H1 (cell line): ENCODE measurements around the gene PCNA. TPM values are rescaled to one million over a fixed set of nuclear protein-coding genes. Genes with fewer than 3 reads are reported as not detected.

Source experiments
- CTCF ChIA-PET: fragments of 300-600 bp; sonication (Branson Sonifier 250); formaldehyde crosslinking; loops from one replicate; lab custom pipeline; 2021; ENCODE audit not compliant: partially characterized antibody; lab: Charles Lee
- POLR2A ChIA-PET: fragments of 300-600 bp; sonication (Branson Sonifier 250); formaldehyde crosslinking; loops from one replicate; lab custom pipeline; 2021; ENCODE audit warnings: inconsistent platforms; ENCODE audit not compliant: partially characterized antibody; lab: Charles Lee
- DNase-seq, 2 experiments: peaks; one replicate each; pipeline versions ENCODE4 v3.0.0 to v3.0.0-alpha.2; 2010 to 2022; ENCODE audit warnings: low spot score in 2 of 2, low read depth in 1 of 2, mixed read lengths in 1 of 2
- FAIRE-seq: peaks from 2 replicates; lab custom pipeline; 2011; peaks lifted over from hg19 to GRCh38; lab: Jason Lieb, UNC
- H2AFZ ChIP-seq: 2 replicates; pipeline ENCODE4 v1.8.1; 2012; ENCODE audit warnings: low read length, inconsistent platforms
- H2AK5ac ChIP-seq: 2 replicates; pipeline ENCODE4 v1.6.1; 2013; ENCODE audit warnings: low read depth, low read length
- H2BK120ac ChIP-seq: replicated peaks from 2 replicates; pipeline ENCODE3; 2013; ENCODE audit warnings: low read depth, low read length, inconsistent platforms
- H2BK12ac ChIP-seq: 2 replicates; pipeline ENCODE4 v1.6.1; 2013; ENCODE audit warnings: low read depth, low read length
- H2BK15ac ChIP-seq: 2 replicates; pipeline ENCODE4 v1.6.1; 2013; ENCODE audit warnings: low read length
- H2BK20ac ChIP-seq: 2 replicates; pipeline ENCODE4 v1.6.1; 2013; ENCODE audit warnings: low read length
- H2BK5ac ChIP-seq: 2 replicates; pipeline ENCODE4 v1.6.1; 2013; ENCODE audit warnings: low read depth, low read length
- H3K14ac ChIP-seq: 2 replicates; pipeline ENCODE4 v1.6.1; 2013; ENCODE audit warnings: inconsistent platforms; ENCODE audit not compliant: insufficient read length
- H3K18ac ChIP-seq: 2 replicates; pipeline ENCODE4 v1.6.1; 2013; ENCODE audit warnings: low read length; ENCODE audit errors: extremely low read depth
- H3K23ac ChIP-seq: 2 replicates; pipeline ENCODE4 v1.6.1; 2013; ENCODE audit warnings: inconsistent platforms; ENCODE audit not compliant: insufficient read length
- H3K23me2 ChIP-seq: 2 replicates; pipeline ENCODE4 v1.6.1; 2013; ENCODE audit warnings: low read depth, low read length
- H3K27ac ChIP-seq: 2 replicates; pipeline ENCODE4 v1.6.1; 2011; ENCODE audit warnings: low read depth, low read length, inconsistent platforms
- H3K27me3 ChIP-seq, 4 experiments: replicated peaks in 1 of 4; 1 replicate in 1 of 4; 2 replicates in 3 of 4; pipeline versions ENCODE4 v1.6.1 to v1.8.1; 2011 to 2013; ENCODE audit warnings: low read length in 3 of 4, mild to moderate bottlenecking in 3 of 4, inconsistent platforms in 2 of 4, mixed read lengths in 2 of 4, moderate library complexity in 1 of 4; ENCODE audit not compliant: control insufficient read depth in 3 of 4, insufficient read depth in 3 of 4; ENCODE audit errors: extremely low read depth in 1 of 4
- H3K36me3 ChIP-seq, 4 experiments: 2 replicates each; pipeline versions ENCODE4 v1.6.1 to v1.8.1; 2011 to 2013; ENCODE audit warnings: mild to moderate bottlenecking in 4 of 4, low read length in 3 of 4, moderate library complexity in 2 of 4, control low read depth in 1 of 4, inconsistent platforms in 1 of 4; ENCODE audit not compliant: insufficient read depth in 4 of 4, control insufficient read depth in 2 of 4
- H3K4ac ChIP-seq: replicated peaks from 2 replicates; pipeline ENCODE3; 2013; ENCODE audit warnings: low read length, low read depth, mixed read lengths, inconsistent platforms; ENCODE audit not compliant: insufficient read length
- H3K4me1 ChIP-seq, 4 experiments: replicated peaks in 1 of 4; 1 replicate in 1 of 4; 2 replicates in 3 of 4; pipeline versions ENCODE4 v1.6.1 to v1.8.1; 2011 to 2013; ENCODE audit warnings: low read length in 3 of 4, inconsistent platforms in 2 of 4, mixed read lengths in 1 of 4; ENCODE audit not compliant: insufficient read depth in 4 of 4, control insufficient read depth in 3 of 4
- H3K4me2 ChIP-seq, 2 experiments: 2 replicates each; pipeline versions ENCODE4 v1.6.1 to v1.8.1; 2011 to 2013; ENCODE audit warnings: low read depth in 2 of 2, low read length in 2 of 2, control low read depth in 1 of 2, inconsistent platforms in 1 of 2, mild to moderate bottlenecking in 1 of 2; ENCODE audit not compliant: insufficient read depth in 1 of 2
- H3K4me3 ChIP-seq, 4 experiments: fragments of 200-600, 300-600 bp in 1 of 4; sonication (generic), shearing (Covaris generic), sonication (Bioruptor Twin) in 1 of 4; 2 replicates each; pipeline versions ENCODE4 v1.5.1 to v1.8.1; 2011 to 2016; ENCODE audit warnings: low read length in 4 of 4, low read depth in 3 of 4, control low read depth in 2 of 4, inconsistent platforms in 2 of 4, mild to moderate bottlenecking in 2 of 4, mixed read lengths in 1 of 4, moderate library complexity in 1 of 4; ENCODE audit not compliant: insufficient read depth in 2 of 4; ENCODE audit errors: extremely low read depth in 1 of 4
- H3K56ac ChIP-seq: replicated peaks from 2 replicates; pipeline ENCODE3; 2013; ENCODE audit warnings: low read depth, mild to moderate bottlenecking, mixed read lengths, low read length, inconsistent platforms; ENCODE audit not compliant: insufficient read length
- H3K79me1 ChIP-seq: 2 replicates; pipeline ENCODE4 v1.6.1; 2013; ENCODE audit warnings: low read depth, low read length, control low read depth
- H3K79me2 ChIP-seq, 2 experiments: 2 replicates each; pipeline versions ENCODE4 v1.6.1 to v1.8.1; 2012 to 2013; ENCODE audit warnings: low read length in 2 of 2, mild to moderate bottlenecking in 2 of 2, inconsistent platforms in 1 of 2; ENCODE audit not compliant: insufficient read depth in 2 of 2, control insufficient read depth in 1 of 2
- H3K9ac ChIP-seq, 4 experiments: replicated peaks in 1 of 4; 1 replicate in 1 of 4; 2 replicates in 3 of 4; pipeline versions ENCODE4 v1.6.1 to v1.8.1; 2011 to 2013; ENCODE audit warnings: low read depth in 3 of 4, low read length in 3 of 4, control low read depth in 2 of 4, mild to moderate bottlenecking in 2 of 4, moderate library complexity in 2 of 4, inconsistent platforms in 1 of 4; ENCODE audit errors: extremely low read depth in 1 of 4
- H3K9me3 ChIP-seq, 2 experiments: 2 replicates each; pipeline versions ENCODE4 v1.6.1 to v1.8.1; 2012 to 2013; ENCODE audit warnings: mild to moderate bottlenecking in 2 of 2, moderate library complexity in 2 of 2, control low read depth in 1 of 2, inconsistent platforms in 1 of 2, low read depth in 1 of 2, low read length in 1 of 2, mixed read lengths in 1 of 2; ENCODE audit not compliant: insufficient read depth in 2 of 2
- H4K20me1 ChIP-seq, 2 experiments: replicated peaks in 1 of 2; 2 replicates each; pipeline versions ENCODE3 to v1.8.1; 2011 to 2013; ENCODE audit warnings: inconsistent platforms in 2 of 2, low read length in 2 of 2, mild to moderate bottlenecking in 1 of 2; ENCODE audit not compliant: insufficient read depth in 2 of 2, control insufficient read depth in 1 of 2
- H4K5ac ChIP-seq: 2 replicates; pipeline ENCODE4 v1.6.1; 2013; ENCODE audit warnings: low read length, low read depth, mixed read lengths, inconsistent platforms; ENCODE audit not compliant: insufficient read length
- H4K8ac ChIP-seq: 2 replicates; pipeline ENCODE4 v1.8.0; 2013; ENCODE audit warnings: mild to moderate bottlenecking, moderate library complexity, low read length, inconsistent platforms; ENCODE audit not compliant: insufficient read depth; ENCODE audit errors: extremely low read depth
- H4K91ac ChIP-seq: replicated peaks from 2 replicates; pipeline ENCODE3; 2013; ENCODE audit warnings: low read length, mixed read lengths, inconsistent platforms; ENCODE audit not compliant: insufficient read length
- ATF3 ChIP-seq: IDR thresholded peaks from 2 replicates; pipeline ENCODE4 v1.6.1; 2011; ENCODE audit warnings: low read depth, mild to moderate bottlenecking, low read length; ENCODE audit not compliant: insufficient read depth
- BRCA1 ChIP-seq: IDR thresholded peaks from 2 replicates; pipeline ENCODE4 v1.6.1; 2012; ENCODE audit warnings: low read depth, low read length, improper control_type of control experiment
- CBX5 ChIP-seq: fragments of 300-800, 300-1000 bp; sonication (generic); IDR thresholded peaks from 2 replicates; pipeline ENCODE4 v1.7.1; 2016; ENCODE audit warnings: antibody characterized with exemption, low read length, low read depth
- CBX8 ChIP-seq: fragments of 300-800, 300-1000 bp; sonication (generic); IDR thresholded peaks from 2 replicates; pipeline ENCODE4 v1.7.1; 2016; ENCODE audit warnings: low read depth, low read length, borderline replicate concordance
- CEBPB ChIP-seq: IDR thresholded peaks from 2 replicates; pipeline ENCODE4 v1.6.1; 2012; ENCODE audit warnings: low read depth, low read length
- CHD2 ChIP-seq: IDR thresholded peaks from 2 replicates; pipeline ENCODE4 v1.6.1; 2012; ENCODE audit warnings: low read length, improper control_type of control experiment
- CREB1 ChIP-seq: IDR thresholded peaks from 2 replicates; pipeline ENCODE4 v1.6.1; 2012; ENCODE audit warnings: inconsistent platforms
- EP300 ChIP-seq, 2 experiments: IDR thresholded peaks; 1 replicate in 1 of 2; 2 replicates in 1 of 2; pipeline ENCODE4 v1.6.1; 2011 to 2012; ENCODE audit warnings: low read depth in 2 of 2, low read length in 2 of 2, mild to moderate bottlenecking in 2 of 2, borderline replicate concordance in 1 of 2, inconsistent platforms in 1 of 2, moderate library complexity in 1 of 2
- GABPA ChIP-seq: IDR thresholded peaks from 2 replicates; pipeline ENCODE4 v1.6.1; 2011; ENCODE audit warnings: mild to moderate bottlenecking, low read length, moderate library complexity, borderline replicate concordance; ENCODE audit not compliant: insufficient read depth
- RNF2 ChIP-seq: fragments of 200-900, 300-1000 bp; sonication (generic); IDR thresholded peaks from 2 replicates; pipeline ENCODE4 v1.7.1; 2016; ENCODE audit warnings: borderline replicate concordance, low read depth, mild to moderate bottlenecking, antibody characterized with exemption, low read length; ENCODE audit not compliant: poor library complexity, severe bottlenecking; ENCODE audit errors: missing control alignments
- USF2 ChIP-seq: IDR thresholded peaks from 2 replicates; pipeline ENCODE4 v1.6.1; 2011; ENCODE audit warnings: low read length, improper control_type of control experiment
- WGBS, 2 experiments: shearing (Covaris generic) in 1 of 2; methylation state at CpG; one replicate each; pipeline versions ENCODE4 v1.1.6 to v1.1.7; 2013 to 2015; ENCODE audit warnings: low lambda C conversion rate in 2 of 2, mixed read lengths in 2 of 2, inconsistent platforms in 1 of 2, low coverage in 1 of 2, missing lambda C conversion rate in 1 of 2; ENCODE audit not compliant: insufficient replicate concordance in 2 of 2, insufficient coverage in 1 of 2, insufficient read length in 1 of 2; ENCODE audit errors: extremely low coverage in 1 of 2, missing lambda C conversion rate in 1 of 2; 5-methylcytosine and 5-hydroxymethylcytosine counted together
- polyA plus RNA-seq, 7 experiments: library from polyadenylated mRNA; depleted of rRNA in 3 of 7; stranded (reverse) in 5 of 7; unstranded in 2 of 7; fragments of >200 nt in 5 of 7; fragments of 200-250 nt in 2 of 7; gene quantifications; 1 replicate in 5 of 7; 2 replicates in 1 of 7; 4 replicates in 1 of 7; pipeline versions ENCODE4 v1.2.1 to v1.2.3, GENCODE V29; 2011 to 2013; ENCODE audit warnings: missing spikeins in 2 of 7, mixed read lengths in 2 of 7
- total RNA-seq: library from RNA; stranded (reverse); fragmentation: NEBNext Ultra II Directional; extraction: Animal tissue kit (Norgen Biotek cat#: 25700); gene quantifications from 2 replicates; pipeline ENCODE4 v1.2.1, GENCODE V29; 2021

Gene PCNA
- total and polyA plus RNA-seq, 2 of the 8 experiments (the other 6 are each of a cell fraction or from before 2014, with no cell fraction given) = 290 to 737 TPM

GRCh38 chr20:5078399-5078958 lies 41.3 kb downstream of the PCNA start:
- H3K4me3 ChIP-seq = no peak overlapping the region
- no peaks in the 10 kb centered on the region for H3K9me3 ChIP-seq
- H3K4me2 ChIP-seq = no peak overlapping the region
- H2BK20ac ChIP-seq = no peak overlapping the region
- H4K20me1 ChIP-seq = no peaks in the 10 kb centered on the region
- H2BK120ac ChIP-seq = no peak overlapping the region
- H3K14ac ChIP-seq = no peak overlapping the region
- no peak overlapping the region for H4K8ac ChIP-seq
- 81% methylated on average over 11 of the region's 11 CpGs; no CpG with 5 or more reads in 1 of the 2 experiments for WGBS, 2 experiments
- no peak overlapping the region for H3K56ac ChIP-seq
- H3K79me1 ChIP-seq = no peaks in the 10 kb centered on the region
- no peak overlapping the region for H2BK15ac ChIP-seq
- H3K4me1 ChIP-seq = peaks cover 0 to 4% (median 2%) of the 10 kb centered on the region in 4 experiments; a peak in 4 of 7 replicates
- ChIA-PET POLR2A (no interaction called here), CTCF (interaction anchor here (2.0 kb wide), 1 partner anchor 338 kb away, joined by 5 read pairs; no protein-coding TSS in a partner anchor)
- H3K27me3 ChIP-seq = no peaks in the 10 kb centered on the region
- no peak overlapping the region for H4K91ac ChIP-seq
- no peak overlapping the region for H2AFZ ChIP-seq
- no peak overlapping the region for H3K4ac ChIP-seq
- no peak overlapping the region for H4K5ac ChIP-seq
- H2BK12ac ChIP-seq = no peak overlapping the region
- DNase-seq (no peak), FAIRE-seq (no peak)
- H2AK5ac ChIP-seq = no peak overlapping the region
- no peaks in the 10 kb centered on the region for H3K23me2 ChIP-seq
- no peaks in the 10 kb centered on the region for H3K36me3 ChIP-seq
- no peaks in the 10 kb centered on the region for H3K79me2 ChIP-seq
- TF ChIP-seq BRCA1 = no peak
- TF ChIP-seq CBX5 = no peak
- no peak for TF ChIP-seq RNF2
- TF ChIP-seq CHD2 = no peak
- no peak for TF ChIP-seq CBX8
- no peak for TF ChIP-seq EP300 (IDR thresholded peaks at IDR 0.05; ENCODE audit: borderline replicate concordance in 1 of 2, low read depth in 2 of 2, low read length in 2 of 2)
- TF ChIP-seq CREB1 = no peak
- no peak for TF ChIP-seq CEBPB
- no peak for TF ChIP-seq USF2
- TF ChIP-seq ATF3 = no peak
- TF ChIP-seq GABPA = no peak
- H2BK5ac ChIP-seq = no peak overlapping the region
- no peak overlapping the region for H3K18ac ChIP-seq
- H3K9ac ChIP-seq = no peak overlapping the region; a peak in 1 of 7 replicates
- no peak overlapping the region for H3K27ac ChIP-seq
- H3K23ac ChIP-seq = no peak overlapping the region
